SK-N-SH (cell line): ENCODE data around the gene REV1.

ENCODE experiments used
- CHD2 ChIP-seq: fragments of 150-350 bp; IDR thresholded peaks from 2 replicates; pipeline ENCODE4 v1.6.1; 2018; ENCODE audit warnings: low read length; ENCODE audit not compliant: partially characterized antibody
- FOSL2 ChIP-seq: IDR thresholded peaks from 2 replicates; pipeline ENCODE4 v1.4.0; 2012; ENCODE audit warnings: low read depth, mild to moderate bottlenecking, moderate library complexity, borderline replicate concordance
- GATA2 ChIP-seq: sonication (generic); formaldehyde crosslinking; IDR thresholded peaks from 2 replicates; pipeline ENCODE4 v1.5.0; 2020; ENCODE audit warnings: mild to moderate bottlenecking, missing genetic modification reagents
- MXI1 ChIP-seq: IDR thresholded peaks from 2 replicates; pipeline ENCODE4 v1.6.1; 2012; ENCODE audit warnings: mild to moderate bottlenecking, low read depth, low read length, improper control_type of control experiment
- NRF1 ChIP-seq: IDR thresholded peaks from 2 replicates; pipeline ENCODE4 v1.6.1; 2012; ENCODE audit warnings: low read depth, mild to moderate bottlenecking, low read length
- POLR2AphosphoS5 ChIP-seq: IDR thresholded peaks from 2 replicates; pipeline ENCODE4 v1.6.1; 2012; ENCODE audit warnings: low read depth, low read length
- TAF1 ChIP-seq: IDR thresholded peaks from 2 replicates; pipeline ENCODE4 v1.6.1; 2012; ENCODE audit warnings: low read depth, mild to moderate bottlenecking, low read length, moderate library complexity, borderline replicate concordance
- TCF12 ChIP-seq: IDR thresholded peaks from 2 replicates; pipeline ENCODE4 v1.4.0; 2012
- USF1 ChIP-seq: IDR thresholded peaks from 2 replicates; pipeline ENCODE4 v1.4.0; 2012; ENCODE audit warnings: low read depth, borderline replicate concordance
- TF ChIP-seq, protein P1 (sequence below): fragments of 200-600 bp; sonication (generic); IDR thresholded peaks from 2 replicates; pipeline ENCODE4 v1.6.1; 2017; ENCODE audit warnings: antibody characterized with exemption, mild to moderate bottlenecking, moderate library complexity

DNA sequence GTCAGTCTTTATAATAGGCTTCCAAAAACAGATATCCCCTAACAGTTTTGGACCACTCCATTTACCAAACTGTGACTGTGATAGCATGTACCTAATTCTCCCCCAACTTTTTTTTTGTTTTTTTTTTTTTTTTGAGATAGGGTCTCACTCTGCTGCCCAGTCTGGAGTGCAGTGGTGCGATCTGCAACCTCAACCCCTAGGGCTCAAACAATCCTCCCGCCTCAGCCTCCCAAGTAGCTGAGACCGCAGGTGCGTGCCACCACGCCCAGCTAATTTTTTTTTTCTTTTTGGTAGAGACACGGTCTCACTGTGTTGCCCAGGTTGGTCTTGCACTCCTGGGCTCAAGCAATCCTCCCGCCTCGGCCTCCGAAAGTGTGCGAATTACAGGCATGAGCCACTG lies 52.9 kb downstream of the REV1 start:
- no peak for TF ChIP-seq MXI1
- TF ChIP-seq POLR2AphosphoS5 = no peak
- no peak for TF ChIP-seq USF1
- TF ChIP-seq, protein P1, sequence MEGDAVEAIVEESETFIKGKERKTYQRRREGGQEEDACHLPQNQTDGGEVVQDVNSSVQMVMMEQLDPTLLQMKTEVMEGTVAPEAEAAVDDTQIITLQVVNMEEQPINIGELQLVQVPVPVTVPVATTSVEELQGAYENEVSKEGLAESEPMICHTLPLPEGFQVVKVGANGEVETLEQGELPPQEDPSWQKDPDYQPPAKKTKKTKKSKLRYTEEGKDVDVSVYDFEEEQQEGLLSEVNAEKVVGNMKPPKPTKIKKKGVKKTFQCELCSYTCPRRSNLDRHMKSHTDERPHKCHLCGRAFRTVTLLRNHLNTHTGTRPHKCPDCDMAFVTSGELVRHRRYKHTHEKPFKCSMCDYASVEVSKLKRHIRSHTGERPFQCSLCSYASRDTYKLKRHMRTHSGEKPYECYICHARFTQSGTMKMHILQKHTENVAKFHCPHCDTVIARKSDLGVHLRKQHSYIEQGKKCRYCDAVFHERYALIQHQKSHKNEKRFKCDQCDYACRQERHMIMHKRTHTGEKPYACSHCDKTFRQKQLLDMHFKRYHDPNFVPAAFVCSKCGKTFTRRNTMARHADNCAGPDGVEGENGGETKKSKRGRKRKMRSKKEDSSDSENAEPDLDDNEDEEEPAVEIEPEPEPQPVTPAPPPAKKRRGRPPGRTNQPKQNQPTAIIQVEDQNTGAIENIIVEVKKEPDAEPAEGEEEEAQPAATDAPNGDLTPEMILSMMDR = no peak
- no peak for TF ChIP-seq FOSL2
- TF ChIP-seq GATA2 (CRISPR knock-in tag) = no peak
- TF ChIP-seq NRF1 = no peak
- no peak for TF ChIP-seq TAF1
- no peak for TF ChIP-seq CHD2
- TF ChIP-seq TCF12 = no peak
